ENCODE measurements around the gene UBTD1.

- TF ChIP-seq EP300 (IDR thresholded peaks at IDR 0.05; ENCODE audit: borderline replicate concordance) (peak; percentile 90), ZBTB7A (IDR thresholded peaks at IDR 0.05; ENCODE audit: low read depth) (no peak), CREB1 (IDR thresholded peaks at IDR 0.05; ENCODE audit: low read depth) (no peak), EGR1 (IDR thresholded peaks at IDR 0.05) (no peak), YY1 (IDR thresholded peaks at IDR 0.05; ENCODE audit: low read depth) (peak; percentile 62)
- TF ChIP-seq, protein P1, sequence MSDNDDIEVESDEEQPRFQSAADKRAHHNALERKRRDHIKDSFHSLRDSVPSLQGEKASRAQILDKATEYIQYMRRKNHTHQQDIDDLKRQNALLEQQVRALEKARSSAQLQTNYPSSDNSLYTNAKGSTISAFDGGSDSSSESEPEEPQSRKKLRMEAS (IDR thresholded peaks at IDR 0.05) = peak; percentile 85
Measured at GRCh38 chr10:97574374-97575126, 75.8 kb downstream of the UBTD1 start.
